ENCODE measurements around the gene FLNB. TPM values are rescaled to one million over a fixed set of nuclear protein-coding genes. Genes with fewer than 3 reads are reported as not detected.

FLNB gene
- total and polyA plus RNA-seq, 9 of the 15 experiments (the other 6 are each of a cell fraction or from before 2014, with no cell fraction given): 9.4 to 48.1 (median 25.6) TPM

- peak; percentile 54; the same call in 1 of the 2 replicates for TF ChIP-seq ZBTB40 (IDR thresholded peaks at IDR 0.05)
- 0 out of 2 replicates have a peak, but pooled peaks have one; percentile 12 for TF ChIP-seq ZBTB40 (CRISPR knock-in tag; IDR thresholded peaks at IDR 0.05)
These were observed 46.4 kb downstream of the FLNB start (continued) for GRCh38 chr3:58054652-58055051.

Measured in K562 (cell line).